Hepatocyte (in vitro differentiated cells): ENCODE results near the gene SLC25A30. TPM values are rescaled to one million over a fixed set of nuclear protein-coding genes. Genes with fewer than 3 reads are reported as not detected.

Experiments used
- DNase-seq: peaks from one replicate; pipeline ENCODE4 v3.0.0-alpha.2; 2016; ENCODE audit warnings: low spot score
- H2AFZ ChIP-seq: fragments of 200-600 bp; sonication (generic); 2 replicates; pipeline ENCODE4 v1.6.0; 2016; ENCODE audit warnings: antibody characterized with exemption, mild to moderate bottlenecking
- H3K27ac ChIP-seq: fragments of 200-600 bp; sonication (generic); 2 replicates; pipeline ENCODE4 v1.5.1; 2016; ENCODE audit warnings: mild to moderate bottlenecking
- H3K27me3 ChIP-seq: fragments of 200-600 bp; sonication (generic); 2 replicates; pipeline ENCODE4 v1.6.1; 2016
- H3K36me3 ChIP-seq: fragments of 200-600 bp; sonication (generic); replicated peaks from 2 replicates; pipeline ENCODE4 v1.5.1; 2016; ENCODE audit warnings: low read depth; ENCODE audit not compliant: insufficient read depth
- H3K4me1 ChIP-seq: fragments of 200-600 bp; sonication (generic); 2 replicates; pipeline ENCODE4 v1.5.1; 2016; ENCODE audit warnings: mild to moderate bottlenecking, moderate library complexity; ENCODE audit not compliant: insufficient read depth
- H3K4me2 ChIP-seq: fragments of 200-600 bp; sonication (generic); 2 replicates; pipeline ENCODE4 v1.6.0; 2016
- H3K4me3 ChIP-seq: fragments of 200-600 bp; sonication (generic); 2 replicates; pipeline ENCODE4 v1.5.1; 2016; ENCODE audit warnings: mild to moderate bottlenecking
- H3K79me2 ChIP-seq: fragments of 200-600 bp; sonication (generic); 2 replicates; pipeline ENCODE4 v1.6.0; 2017; ENCODE audit warnings: mild to moderate bottlenecking
- H3K9me2 ChIP-seq: fragments of 200-600 bp; sonication (generic); replicated peaks from 2 replicates; pipeline ENCODE4 v1.6.0; 2017; ENCODE audit warnings: mild to moderate bottlenecking; ENCODE audit not compliant: insufficient read depth
- H3K9me3 ChIP-seq: fragments of 200-600 bp; sonication (generic); 2 replicates; pipeline ENCODE4 v1.5.1; 2016; ENCODE audit warnings: low read depth, mild to moderate bottlenecking
- H4K20me1 ChIP-seq: fragments of 200-600 bp; sonication (generic); 2 replicates; pipeline ENCODE4 v1.6.0; 2016; ENCODE audit warnings: mild to moderate bottlenecking; ENCODE audit not compliant: insufficient read depth, poor library complexity, severe bottlenecking
- CTCF ChIP-seq: fragments of 200-600 bp; sonication (generic); IDR thresholded peaks from 2 replicates; pipeline ENCODE4 v1.5.1; 2016; ENCODE audit warnings: antibody characterized with exemption, mild to moderate bottlenecking; ENCODE audit not compliant: poor library complexity
- EZH2 ChIP-seq: fragments of 200-600 bp; sonication (generic); IDR thresholded peaks from 2 replicates; pipeline ENCODE4 v1.6.1; 2016; ENCODE audit warnings: antibody characterized with exemption, mild to moderate bottlenecking, borderline replicate concordance
- EZH2phosphoT487 ChIP-seq: fragments of 200-600 bp; sonication (generic); IDR thresholded peaks from one replicate; pipeline ENCODE4 v1.6.1; 2018; ENCODE audit warnings: antibody characterized with exemption, mild to moderate bottlenecking, low read depth, moderate library complexity; ENCODE audit not compliant: unreplicated experiment, severe bottlenecking
- WGBS: methylation state at CpG from one replicate; pipeline ENCODE4 v1.1.6; 2016; ENCODE audit warnings: low lambda C conversion rate; ENCODE audit errors: missing lambda C conversion rate; 5-methylcytosine and 5-hydroxymethylcytosine counted together
- polyA plus RNA-seq: library from polyadenylated mRNA; unstranded; fragments of >200 nt; fragmentation: Nextera tagmentation; extraction: Ambion mirVana; gene quantifications from 2 replicates; pipeline ENCODE4 v1.2.1, GENCODE V29; 2016
- total RNA-seq: library from RNA; depleted of rRNA; stranded (reverse); fragments of >200 nt; gene quantifications from 2 replicates; pipeline ENCODE4 v1.2.3, GENCODE V29; 2014

SLC25A30 gene
- total and polyA plus RNA-seq, 2 experiments from 2014 or later = 2.8 to 13.3 TPM

GRCh38 chr13:45439781-45440462 lies 21.7 kb upstream of the SLC25A30 start:
- TF ChIP-seq EZH2phosphoT487 = no peak
- TF ChIP-seq EZH2 = no peak
- TF ChIP-seq CTCF = no peak
- H3K27me3 ChIP-seq = no peaks in the 10 kb centered on the region
- H3K79me2 ChIP-seq = no peaks in the 10 kb centered on the region
- H3K36me3 ChIP-seq = no peaks in the 10 kb centered on the region
- no peak overlapping the region for H3K4me2 ChIP-seq
- H4K20me1 ChIP-seq = no peaks in the 10 kb centered on the region
- DNase-seq = no peak
- no peaks in the 10 kb centered on the region for H3K9me2 ChIP-seq
- no peak overlapping the region for H3K27ac ChIP-seq
- no peaks in the 10 kb centered on the region for H3K9me3 ChIP-seq
- no peak overlapping the region for H2AFZ ChIP-seq
- WGBS = 85% methylated on average over 3 of the region's 3 CpGs
- H3K4me1 ChIP-seq = no peaks in the 10 kb centered on the region
- no peak overlapping the region for H3K4me3 ChIP-seq

- no peaks in the 10 kb centered on the region for H4K20me1 ChIP-seq
- no peak overlapping the region for H3K4me2 ChIP-seq
- H3K79me2 ChIP-seq = no peaks in the 10 kb centered on the region
- H3K9me3 ChIP-seq = no peaks in the 10 kb centered on the region
- no peak overlapping the region for H2AFZ ChIP-seq
- no peaks in the 10 kb centered on the region for H3K9me2 ChIP-seq
- no peaks in the 10 kb centered on the region for H3K36me3 ChIP-seq
- H3K27me3 ChIP-seq = no peaks in the 10 kb centered on the region
- WGBS = 100% methylated on average over 4 of the region's 4 CpGs
- H3K4me3 ChIP-seq = no peak overlapping the region
- no peak overlapping the region for H3K27ac ChIP-seq
- no peaks in the 10 kb centered on the region for H3K4me1 ChIP-seq
- TF ChIP-seq EZH2phosphoT487 (no peak), CTCF (no peak), EZH2 (no peak)
- DNase-seq = no peak
Measured at GRCh38 chr13:45439008-45439407, 20.8 kb upstream of the SLC25A30 start.

GRCh38 chr13:45437947-45438346 lies 19.8 kb upstream of the SLC25A30 start:
- H3K4me1 ChIP-seq = peaks cover 4% of the 10 kb centered on the region
- H3K9me2 ChIP-seq = no peaks in the 10 kb centered on the region
- TF ChIP-seq EZH2phosphoT487 (no peak), CTCF (no peak), EZH2 (no peak)
- H4K20me1 ChIP-seq = no peaks in the 10 kb centered on the region
- H2AFZ ChIP-seq = no peak overlapping the region
- no peak overlapping the region for H3K4me2 ChIP-seq
- 87% methylated on average over 4 of the region's 4 CpGs for WGBS
- no peak for DNase-seq
- no peaks in the 10 kb centered on the region for H3K79me2 ChIP-seq
- no peak overlapping the region for H3K27ac ChIP-seq
- H3K9me3 ChIP-seq = no peaks in the 10 kb centered on the region
- no peaks in the 10 kb centered on the region for H3K27me3 ChIP-seq
- H3K4me3 ChIP-seq = no peak overlapping the region
- no peaks in the 10 kb centered on the region for H3K36me3 ChIP-seq
